Panc1 (cell line): Measurements from ENCODE around the gene ENTREP3.
"Not testable (repeated sequence)": the region's sequence is repeated elsewhere in the genome, so short reads cannot be mapped to it uniquely, and the experiment has no call there.

Experiments used
- CTCF ChIP-seq: fragments of 450-650 bp; IDR thresholded peaks from 2 replicates; pipeline ENCODE4 v1.5.1; 2017; ENCODE audit warnings: mild to moderate bottlenecking
- POLR2AphosphoS5 ChIP-seq: IDR thresholded peaks from 2 replicates; pipeline ENCODE4 v1.6.1; 2012; ENCODE audit warnings: mild to moderate bottlenecking, low read depth, low read length, moderate library complexity
- REST ChIP-seq, 2 experiments: IDR thresholded peaks; 2 replicates each; pipeline ENCODE4 v1.6.1; 2011 to 2012; ENCODE audit warnings: low read depth in 2 of 2, control low read depth in 1 of 2, low read length in 1 of 2, mild to moderate bottlenecking in 1 of 2, moderate library complexity in 1 of 2; ENCODE audit not compliant: insufficient read depth in 1 of 2
- SIN3A ChIP-seq: IDR thresholded peaks from 2 replicates; pipeline ENCODE4 v1.6.1; 2012; ENCODE audit warnings: low read depth, mild to moderate bottlenecking, low read length, moderate library complexity, borderline replicate concordance; ENCODE audit not compliant: insufficient read depth

- TF ChIP-seq CTCF; POLR2AphosphoS5; REST (IDR thresholded peaks at IDR 0.05; ENCODE audit: insufficient read depth in 1 of 2, low read depth in 2 of 2, low read length in 1 of 2); SIN3A: not testable (repeated sequence)
These were observed 19.9 kb downstream of the ENTREP3 start for GRCh38 chr1:155235375-155235774.
